HG03558 (cell line): ENCODE measurements around the gene EMSY.

Experiments used
- ATAC-seq: cut with Tn5 transposase; IDR thresholded peaks from one replicate; pipeline ENCODE4 v1.9.1; 2021; ENCODE audit warnings: moderate number of reproducible peaks; ENCODE audit not compliant: unreplicated experiment; ENCODE audit errors: extremely low read depth

The EMSY gene

GRCh38 chr11:76512851-76513653 is 68.2 kb downstream of the EMSY start:
- ATAC-seq = no peak

- no peak for ATAC-seq
Observed at GRCh38 chr11:76513654-76514034, 68.8 kb downstream of the EMSY start.

- ATAC-seq = no peak
Observed at GRCh38 chr11:76515494-76515893, 70.7 kb downstream of the EMSY start.

DNA sequence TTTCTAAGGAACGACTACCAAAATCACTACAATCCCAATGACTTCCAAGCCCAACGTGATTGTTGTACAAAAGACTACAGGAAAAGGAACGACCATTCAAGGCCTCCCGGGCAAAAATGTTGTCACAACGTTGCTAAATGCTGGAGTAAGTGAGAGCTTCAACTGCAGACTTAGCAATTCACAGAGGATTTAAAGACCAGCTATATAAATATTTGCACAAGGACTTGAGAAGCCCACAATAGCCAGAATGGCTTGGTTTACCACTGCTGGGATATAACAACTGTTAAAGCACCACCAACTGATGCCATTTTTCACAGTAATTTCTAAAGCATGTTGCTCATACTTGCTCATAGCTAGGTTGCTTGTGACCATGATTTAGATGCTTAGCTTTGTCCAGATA is 78.3 kb downstream of the EMSY start:
- ATAC-seq = no peak

- no peak for ATAC-seq
Observed at GRCh38 chr11:76523786-76524436, 79.1 kb downstream of the EMSY start.

DNA sequence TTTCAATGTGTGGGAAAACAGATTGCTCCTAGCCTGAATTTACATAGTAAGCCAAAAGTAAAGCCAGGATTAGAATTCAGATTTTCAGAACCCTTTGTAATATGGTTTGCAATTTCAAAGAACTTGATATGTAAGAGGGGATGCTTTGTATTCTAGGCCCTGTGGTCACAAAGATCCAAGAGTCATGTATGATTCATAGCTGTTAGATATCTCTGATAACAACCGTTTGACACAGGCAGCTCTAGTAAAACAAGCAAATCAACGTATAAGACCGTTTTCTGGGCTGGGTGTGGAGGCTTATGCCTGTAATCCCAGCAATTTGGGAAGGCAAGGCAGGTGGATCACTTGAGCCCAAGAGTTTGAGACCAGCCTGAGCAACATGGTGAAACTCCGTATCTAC is 79.6 kb downstream of the EMSY start:
- no peak for ATAC-seq

DNA sequence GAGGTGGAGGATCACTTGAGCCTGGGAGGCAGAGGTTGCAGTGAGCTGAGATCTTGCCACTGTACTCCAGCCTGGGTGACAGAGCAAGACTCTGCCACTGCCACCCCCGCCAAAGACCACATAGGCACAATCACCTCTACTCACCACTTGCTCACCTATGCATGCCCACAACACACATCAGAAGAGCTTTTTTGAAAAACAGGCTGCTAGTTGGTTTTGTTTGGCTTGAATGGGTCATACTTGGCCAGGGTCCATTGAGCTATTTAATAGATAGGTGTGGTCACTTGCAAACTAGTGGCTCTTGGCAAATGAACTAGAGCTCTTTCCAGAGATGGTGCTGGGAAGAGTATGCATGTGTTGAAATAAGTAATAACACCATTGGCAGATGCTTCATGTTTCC is 80.1 kb downstream of the EMSY start:
- ATAC-seq = no peak

GRCh38 chr11:76526878-76527277 is 82.1 kb downstream of the EMSY start:
- ATAC-seq = no peak

GRCh38 chr11:76542436-76542835 is 97.6 kb downstream of the EMSY start:
- ATAC-seq = no peak

- no peak for ATAC-seq
Observed at GRCh38 chr11:76543006-76543703, 98.3 kb downstream of the EMSY start.

GRCh38 chr11:76550781-76551180 is 106.0 kb downstream of the EMSY start:
- ATAC-seq = no peak

DNA sequence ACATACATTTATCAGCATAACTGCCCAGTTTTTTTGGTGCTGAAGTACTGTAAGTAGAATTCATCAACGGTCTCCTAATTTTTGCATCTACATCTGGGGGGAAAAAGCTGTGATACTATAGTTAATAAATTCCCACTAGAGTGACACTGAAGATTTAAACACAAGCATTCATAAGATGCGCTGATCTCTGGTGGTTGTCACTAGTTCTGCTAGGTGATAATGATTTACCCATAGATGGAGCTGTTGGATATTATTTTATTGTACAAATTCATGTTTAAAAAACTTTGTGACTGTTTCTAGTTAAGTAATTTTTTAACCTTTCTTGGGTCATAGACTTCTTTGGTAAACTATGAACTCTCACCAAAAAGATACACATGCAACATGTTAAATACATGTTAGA is 106.6 kb downstream of the EMSY start:
- ATAC-seq = no peak

GRCh38 chr11:76552987-76553386 is 108.2 kb downstream of the EMSY start:
- no peak for ATAC-seq

- ATAC-seq = no peak
Observed at GRCh38 chr11:76553554-76554476, 109.0 kb downstream of the EMSY start.

DNA sequence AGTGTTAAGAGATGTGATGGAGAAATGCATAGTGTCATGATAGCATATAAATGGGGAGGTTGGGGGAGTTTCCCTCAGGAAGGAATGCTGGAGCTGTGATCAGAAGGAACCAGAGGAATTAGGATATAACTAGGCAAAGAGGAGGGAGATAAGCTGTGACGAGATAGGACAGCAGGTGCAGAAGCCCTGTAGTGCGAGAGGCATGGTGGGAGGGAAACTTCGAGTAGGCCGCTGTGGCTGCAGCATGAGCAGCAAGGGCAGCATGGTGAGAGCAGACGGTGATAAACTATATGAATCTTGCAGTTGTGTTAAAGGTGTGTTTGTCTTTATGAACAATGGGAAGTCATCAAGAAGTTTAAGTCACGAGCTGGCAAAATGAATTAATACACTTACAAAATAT is 109.9 kb downstream of the EMSY start:
- no peak for ATAC-seq

DNA sequence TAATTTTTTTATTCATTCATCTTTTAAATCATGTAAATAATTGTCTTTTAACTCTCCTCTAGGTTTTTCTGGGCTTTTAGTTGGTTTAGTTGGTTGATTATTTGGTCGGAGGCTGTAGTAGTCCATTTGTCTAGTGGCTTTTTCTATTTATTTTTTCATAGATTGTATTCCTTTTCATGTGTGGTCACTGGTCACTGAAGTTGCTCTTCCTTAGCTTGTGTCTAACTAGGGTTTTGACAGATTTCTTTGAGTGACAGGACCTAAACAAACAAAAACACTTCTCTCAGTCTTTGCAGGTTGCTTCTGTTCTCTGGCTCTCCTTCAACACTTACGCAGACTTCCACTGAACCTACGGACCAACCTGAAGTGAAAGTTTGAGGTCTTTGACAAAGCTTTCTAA is 112.6 kb downstream of the EMSY start:
- no peak for ATAC-seq

GRCh38 chr11:76558473-76558872 is 113.7 kb downstream of the EMSY start:
- ATAC-seq = no peak

DNA sequence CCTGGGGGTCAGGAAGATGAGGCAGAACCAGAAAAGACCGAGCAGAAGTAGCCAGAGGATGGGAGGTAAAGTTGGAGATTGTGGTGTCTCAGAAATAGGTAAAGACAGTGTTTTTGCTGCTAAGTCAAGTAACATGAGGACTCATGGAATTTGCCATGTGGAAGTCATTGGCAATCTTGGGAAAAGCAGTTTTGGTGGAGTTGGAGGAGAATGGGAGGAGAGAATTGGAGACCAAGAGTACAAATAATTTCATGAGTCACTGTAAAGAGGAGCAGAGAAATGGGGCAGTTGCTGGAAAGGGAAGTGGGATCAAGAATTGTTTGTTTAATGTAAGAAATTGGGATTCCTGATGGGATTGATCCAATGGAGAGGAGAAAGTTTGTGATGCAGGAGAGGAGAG is 114.1 kb downstream of the EMSY start:
- ATAC-seq = no peak

DNA sequence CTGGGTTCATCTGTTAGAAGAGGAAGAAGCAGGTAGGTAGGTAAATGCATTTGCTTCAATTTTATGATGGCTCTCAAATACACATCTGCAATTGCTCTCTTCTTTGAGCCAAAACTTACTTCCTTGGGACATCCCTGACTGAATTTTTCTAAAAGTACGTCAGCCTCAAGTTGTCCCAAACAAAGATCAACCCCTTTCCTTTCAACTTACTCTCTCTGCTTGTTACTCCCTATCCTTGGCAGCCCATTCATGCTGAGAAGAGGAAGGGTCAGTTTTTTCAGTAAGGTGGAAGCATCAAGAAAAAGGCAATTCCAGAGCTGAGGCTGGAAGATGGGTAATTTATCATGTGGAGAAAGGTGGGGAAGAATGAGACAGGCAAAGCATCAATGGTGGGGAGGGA is 114.5 kb downstream of the EMSY start:
- ATAC-seq = no peak

- no peak for ATAC-seq
Observed at GRCh38 chr11:76560219-76560618, 115.4 kb downstream of the EMSY start.
